ENCODE measurements around the gene HNF4A.

Gene HNF4A

DNA sequence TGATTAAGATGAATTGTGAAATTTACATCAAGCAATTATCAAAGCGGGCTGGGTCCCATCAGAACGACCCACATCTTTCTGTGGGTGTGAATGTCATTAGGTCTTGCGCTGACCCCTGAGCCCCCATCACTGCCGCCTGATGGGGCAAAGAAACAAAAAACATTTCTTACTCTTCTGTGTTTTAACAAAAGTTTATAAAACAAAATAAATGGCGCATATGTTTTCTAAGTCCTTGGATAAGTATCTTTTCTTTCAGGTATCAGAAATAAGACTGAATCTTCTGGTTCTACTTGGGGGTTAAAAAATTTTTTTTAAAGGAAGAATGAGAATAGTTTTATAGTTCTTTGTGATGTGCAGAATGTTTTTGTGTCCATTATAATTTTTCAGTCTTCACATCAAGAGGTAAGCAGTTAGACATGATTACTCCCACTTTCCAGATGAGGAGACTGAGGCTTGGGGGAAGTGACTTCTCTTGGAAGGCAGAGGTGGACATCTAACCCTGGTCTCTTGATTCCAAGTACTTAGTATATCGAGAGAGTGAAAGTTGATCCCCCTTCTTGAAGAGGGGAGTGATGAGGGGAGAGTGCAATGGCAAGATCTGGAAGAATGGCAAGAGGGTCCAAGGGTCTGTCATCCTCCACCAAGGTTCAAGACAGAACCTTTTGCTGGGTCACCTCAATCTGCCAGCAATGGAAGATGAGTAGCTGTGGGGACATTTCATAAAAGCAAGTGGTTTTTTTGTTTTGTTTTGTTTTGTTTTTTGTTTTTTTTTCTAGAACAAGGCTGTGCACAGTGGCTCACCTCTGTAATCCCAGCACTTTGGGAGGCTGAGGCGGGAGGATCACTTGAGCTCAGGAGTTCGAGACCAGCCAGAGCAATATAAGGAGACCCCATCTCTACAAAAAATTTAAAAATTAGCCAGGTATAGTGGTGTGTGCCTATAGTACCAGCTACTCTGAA, 77.4 kb downstream of the HNF4A start:
- ATAC-seq (ENCODE audit: low read depth), result no peak
- DNase-seq (ENCODE audit: low spot score), result no peak
- TF ChIP-seq, protein P1, sequence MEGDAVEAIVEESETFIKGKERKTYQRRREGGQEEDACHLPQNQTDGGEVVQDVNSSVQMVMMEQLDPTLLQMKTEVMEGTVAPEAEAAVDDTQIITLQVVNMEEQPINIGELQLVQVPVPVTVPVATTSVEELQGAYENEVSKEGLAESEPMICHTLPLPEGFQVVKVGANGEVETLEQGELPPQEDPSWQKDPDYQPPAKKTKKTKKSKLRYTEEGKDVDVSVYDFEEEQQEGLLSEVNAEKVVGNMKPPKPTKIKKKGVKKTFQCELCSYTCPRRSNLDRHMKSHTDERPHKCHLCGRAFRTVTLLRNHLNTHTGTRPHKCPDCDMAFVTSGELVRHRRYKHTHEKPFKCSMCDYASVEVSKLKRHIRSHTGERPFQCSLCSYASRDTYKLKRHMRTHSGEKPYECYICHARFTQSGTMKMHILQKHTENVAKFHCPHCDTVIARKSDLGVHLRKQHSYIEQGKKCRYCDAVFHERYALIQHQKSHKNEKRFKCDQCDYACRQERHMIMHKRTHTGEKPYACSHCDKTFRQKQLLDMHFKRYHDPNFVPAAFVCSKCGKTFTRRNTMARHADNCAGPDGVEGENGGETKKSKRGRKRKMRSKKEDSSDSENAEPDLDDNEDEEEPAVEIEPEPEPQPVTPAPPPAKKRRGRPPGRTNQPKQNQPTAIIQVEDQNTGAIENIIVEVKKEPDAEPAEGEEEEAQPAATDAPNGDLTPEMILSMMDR (IDR thresholded peaks at IDR 0.05; ENCODE audit: poor library complexity, severe bottlenecking), result no peak
- Histone ChIP-seq H3K9me3 (ENCODE audit: severe bottlenecking) (no peaks in the 10 kb centered on the region), H3K27me3 (ENCODE audit: insufficient read depth, poor library complexity, severe bottlenecking) (no peaks in the 10 kb centered on the region), H3K4me1 (ENCODE audit: insufficient read depth, poor library complexity, severe bottlenecking) (no peaks in the 10 kb centered on the region), H3K36me3 (ENCODE audit: low read depth) (no peaks in the 10 kb centered on the region), H3K27ac (ENCODE audit: poor library complexity, severe bottlenecking) (no peak overlapping the region), H3K4me3 (ENCODE audit: severe bottlenecking) (no peak overlapping the region)

DNA sequence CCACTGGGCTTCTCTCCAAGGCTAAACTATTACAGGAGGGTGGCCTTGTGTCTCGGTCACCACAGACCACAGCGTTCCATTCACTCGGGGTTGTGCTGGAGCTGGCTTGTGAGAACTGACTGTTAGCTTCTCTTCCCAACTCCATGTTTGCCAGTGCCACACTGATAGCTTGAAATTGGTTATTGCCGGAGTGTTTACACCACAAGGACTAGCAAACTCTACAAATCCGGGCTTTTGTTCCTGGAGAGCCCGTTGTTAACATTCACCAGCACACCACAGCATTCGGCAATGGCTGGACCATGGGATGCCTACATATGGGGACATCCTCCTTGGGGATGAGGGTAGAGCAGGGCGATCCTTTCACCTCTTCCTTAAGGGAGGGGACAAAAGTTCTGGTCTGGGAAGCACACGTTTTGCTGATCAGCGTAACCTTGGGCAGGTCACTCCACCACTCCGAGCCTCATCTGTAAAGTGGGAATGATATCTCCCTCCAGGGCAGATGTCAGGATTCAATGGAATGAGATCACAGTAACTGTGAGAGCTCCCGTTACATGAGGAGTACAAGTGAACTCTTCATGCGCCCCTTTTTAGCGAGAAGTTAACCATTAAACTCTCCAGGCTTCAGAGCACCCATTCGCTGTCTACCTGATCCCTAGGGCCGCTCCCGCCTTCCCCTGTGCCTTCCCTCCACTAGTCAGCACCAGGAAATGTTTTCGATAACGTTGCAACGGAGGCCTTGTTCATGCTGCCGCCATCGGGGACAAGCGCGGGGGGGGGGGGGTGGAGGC, 78.4 kb downstream of the HNF4A start:
- DNase-seq (ENCODE audit: low spot score) (no peak), ATAC-seq (ENCODE audit: low read depth) (no peak)
- no peaks in the 10 kb centered on the region for H3K27me3 ChIP-seq (ENCODE audit: insufficient read depth, poor library complexity, severe bottlenecking)
- no peaks in the 10 kb centered on the region for H3K9me3 ChIP-seq (ENCODE audit: severe bottlenecking)
- H3K4me3 ChIP-seq (ENCODE audit: severe bottlenecking), result no peak overlapping the region
- H3K4me1 ChIP-seq (ENCODE audit: insufficient read depth, poor library complexity, severe bottlenecking), result no peaks in the 10 kb centered on the region
- H3K27ac ChIP-seq (ENCODE audit: poor library complexity, severe bottlenecking), result no peak overlapping the region
- TF ChIP-seq, protein P1 (IDR thresholded peaks at IDR 0.05; ENCODE audit: poor library complexity, severe bottlenecking), result no peak
- no peaks in the 10 kb centered on the region for H3K36me3 ChIP-seq (ENCODE audit: low read depth)

DNA sequence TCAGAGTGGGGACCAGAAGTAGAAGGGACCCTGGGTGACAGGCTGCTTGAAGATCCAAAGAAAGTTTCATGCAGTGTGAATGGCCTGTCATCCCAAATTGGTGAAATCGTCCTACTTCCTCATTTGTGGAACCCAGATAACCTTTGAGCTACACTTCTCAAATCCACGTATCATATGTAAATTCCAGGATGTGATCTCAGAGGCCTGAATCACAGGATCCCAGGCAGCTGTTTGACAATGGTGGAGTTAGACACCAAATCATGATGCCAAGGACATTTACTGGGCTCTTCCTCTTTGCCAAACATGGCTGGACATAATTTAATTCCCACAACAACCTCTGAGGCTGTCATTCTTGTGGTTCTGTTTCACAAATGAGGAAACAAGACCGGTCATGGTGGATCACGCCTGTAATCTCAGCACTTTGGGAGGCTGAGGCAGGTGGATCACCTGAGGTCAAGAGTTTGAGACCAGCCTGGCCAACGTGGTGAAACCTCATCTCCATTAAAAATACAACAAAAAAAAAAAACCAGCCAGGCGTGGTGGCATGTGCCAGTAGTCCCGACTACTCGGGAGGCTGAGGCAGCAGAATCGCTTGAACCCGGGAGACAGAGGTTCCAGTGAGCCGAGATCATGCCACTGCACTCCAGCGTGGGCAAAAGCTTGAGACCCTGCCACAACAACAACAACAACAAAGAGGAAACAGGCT, 80.3 kb downstream of the HNF4A start:
- ATAC-seq (ENCODE audit: low read depth), result no peak

DNA sequence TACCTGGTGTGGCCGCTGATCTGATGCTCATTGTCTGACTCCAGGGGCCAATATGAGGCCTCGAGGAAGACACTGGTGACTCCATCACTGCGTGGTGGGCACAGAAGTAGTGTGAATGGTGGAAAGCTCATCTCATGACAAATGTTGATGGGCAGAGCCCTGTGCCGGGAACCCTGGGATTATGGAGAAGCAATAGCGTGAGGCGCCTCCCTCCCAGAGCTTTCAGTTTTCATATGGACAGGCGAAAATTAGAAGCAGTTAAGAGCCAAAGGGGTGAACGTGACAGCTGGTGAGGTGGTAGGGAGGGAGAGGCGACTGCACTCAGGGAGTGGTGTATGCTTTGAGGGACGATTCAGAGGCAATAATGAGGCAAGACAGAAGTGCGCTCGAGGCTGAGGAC, 80.9 kb downstream of the HNF4A start:
- ATAC-seq (ENCODE audit: low read depth), result no peak
- H3K36me3 ChIP-seq (ENCODE audit: low read depth), result no peaks in the 10 kb centered on the region
- DNase-seq (ENCODE audit: low spot score), result no peak

More for the DNA sequence above, 80.3 kb downstream of the HNF4A start:
- H3K27me3 ChIP-seq (ENCODE audit: insufficient read depth, poor library complexity, severe bottlenecking), result no peaks in the 10 kb centered on the region
- DNase-seq (ENCODE audit: low spot score), result no peak
- no peaks in the 10 kb centered on the region for H3K36me3 ChIP-seq (ENCODE audit: low read depth)
- TF ChIP-seq, protein P1 (IDR thresholded peaks at IDR 0.05; ENCODE audit: poor library complexity, severe bottlenecking), result no peak
- no peak overlapping the region for H3K27ac ChIP-seq (ENCODE audit: poor library complexity, severe bottlenecking)
- no peaks in the 10 kb centered on the region for H3K9me3 ChIP-seq (ENCODE audit: severe bottlenecking)
- no peaks in the 10 kb centered on the region for H3K4me1 ChIP-seq (ENCODE audit: insufficient read depth, poor library complexity, severe bottlenecking)
- H3K4me3 ChIP-seq (ENCODE audit: severe bottlenecking), result no peak overlapping the region

More for the DNA sequence above, 80.9 kb downstream of the HNF4A start:
- H3K27me3 ChIP-seq (ENCODE audit: insufficient read depth, poor library complexity, severe bottlenecking), result no peaks in the 10 kb centered on the region
- H3K4me3 ChIP-seq (ENCODE audit: severe bottlenecking), result no peak overlapping the region
- H3K9me3 ChIP-seq (ENCODE audit: severe bottlenecking), result no peaks in the 10 kb centered on the region
- no peak overlapping the region for H3K27ac ChIP-seq (ENCODE audit: poor library complexity, severe bottlenecking)
- TF ChIP-seq, protein P1 (IDR thresholded peaks at IDR 0.05; ENCODE audit: poor library complexity, severe bottlenecking), result no peak
- no peaks in the 10 kb centered on the region for H3K4me1 ChIP-seq (ENCODE audit: insufficient read depth, poor library complexity, severe bottlenecking)
